HG02678 (cell line): ENCODE data around the gene MICAL3.

Experiments used
- ATAC-seq: cut with Tn5 transposase; IDR thresholded peaks from one replicate; pipeline ENCODE4 v1.9.1; 2021; ENCODE audit warnings: mild to moderate bottlenecking, moderate library complexity; ENCODE audit not compliant: unreplicated experiment

Gene MICAL3

GRCh38 chr22:17748555-17749353 is 275.6 kb downstream of the MICAL3 start:
- ATAC-seq, result no peak

GRCh38 chr22:17746916-17747315 is 277.4 kb downstream of the MICAL3 start:
- no peak for ATAC-seq

- no peak for ATAC-seq
These were observed 279.9 kb downstream of the MICAL3 start for GRCh38 chr22:17744430-17744829.

- ATAC-seq, result no peak
These were observed 280.5 kb downstream of the MICAL3 start for GRCh38 chr22:17743661-17744411.

- ATAC-seq, result no peak
These were observed 281.8 kb downstream of the MICAL3 start for GRCh38 chr22:17742527-17742902.

DNA sequence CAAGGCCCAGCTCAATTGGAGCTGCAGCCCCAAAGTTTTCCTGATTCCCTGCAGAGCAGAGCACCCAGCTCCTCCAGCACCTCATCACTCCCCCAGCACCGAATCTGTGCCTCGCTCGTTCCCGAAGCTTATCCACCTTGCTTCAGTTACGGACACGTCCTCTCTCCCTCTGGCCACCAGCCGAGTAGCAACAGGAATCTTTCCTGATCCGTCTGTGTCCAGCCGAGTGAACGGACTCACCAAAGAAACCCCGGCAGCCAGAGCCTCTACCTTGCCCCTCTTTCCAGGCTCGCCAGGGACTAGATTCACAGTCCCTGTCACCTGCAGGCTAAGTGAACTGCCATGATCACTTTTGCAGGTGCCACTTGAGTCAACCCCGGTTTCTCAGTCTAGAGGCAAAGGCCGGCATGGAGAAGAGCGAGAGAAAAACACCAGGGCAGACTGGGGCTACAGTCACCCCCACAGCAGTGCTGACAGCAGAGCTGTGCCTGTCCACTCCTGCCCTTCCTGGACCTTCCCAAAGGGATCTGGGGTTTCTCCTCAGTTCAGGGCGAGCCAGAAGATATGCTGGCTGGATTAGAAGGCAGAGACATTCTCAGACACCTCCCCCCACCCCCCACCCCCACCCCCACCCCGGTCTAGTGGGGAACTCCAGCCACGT is 282.4 kb downstream of the MICAL3 start:
- no peak for ATAC-seq

DNA sequence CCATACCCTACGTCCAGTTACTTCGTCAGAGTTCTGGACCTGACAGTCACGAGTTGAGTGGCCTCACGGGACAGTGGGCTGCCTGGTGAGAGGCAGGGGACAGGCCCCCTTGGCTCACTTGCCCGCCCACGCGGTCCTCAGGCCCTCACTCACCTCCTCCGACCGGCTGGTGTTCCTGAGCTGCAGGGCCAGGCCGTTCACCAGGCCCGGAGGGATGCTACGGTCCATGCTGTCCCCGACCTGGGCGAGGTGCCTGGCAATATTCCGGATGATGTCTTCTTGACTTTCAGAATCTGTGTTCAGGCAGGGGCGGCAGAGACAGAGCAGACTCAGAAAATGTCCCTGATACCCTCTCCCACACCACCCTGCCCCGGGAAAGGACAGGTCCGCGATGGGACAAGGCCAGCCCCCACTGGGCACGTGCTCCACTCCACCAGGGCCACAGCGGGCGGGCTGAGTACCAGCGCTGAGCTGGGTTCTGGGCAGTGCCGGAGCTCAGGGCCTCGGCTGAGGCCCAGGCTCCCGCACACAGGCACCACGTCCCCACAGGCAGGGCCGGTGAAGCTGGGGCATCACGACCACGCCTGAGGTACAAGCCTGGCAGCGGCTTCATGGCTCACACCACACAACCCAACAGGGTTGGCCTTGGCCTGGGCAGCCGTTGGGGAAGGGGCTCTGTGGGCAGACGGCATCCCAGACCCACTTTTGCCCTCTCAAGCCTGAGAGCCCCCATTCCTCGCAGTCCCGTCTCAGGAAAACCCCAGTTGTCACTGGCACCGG is 285.0 kb downstream of the MICAL3 start:
- ATAC-seq, result no peak

GRCh38 chr22:17738386-17739128 is 285.8 kb downstream of the MICAL3 start:
- ATAC-seq, result no peak
